Astrocyte (in vitro differentiated cells and primary cell): ENCODE results near the gene DNAJC15. TPM values are rescaled to one million over a fixed set of nuclear protein-coding genes. Genes with fewer than 3 reads are reported as not detected.
A peak's percentile ranks its signal among the peaks of the same experiment; 100 is the strongest.

Source experiments
- DNase-seq: peaks from one replicate; pipeline ENCODE4 v3.0.0-alpha.2; 2010; ENCODE audit warnings: low read depth
- FAIRE-seq: peaks from 2 replicates; lab custom pipeline; 2011; peaks lifted over from hg19 to GRCh38; lab: Jason Lieb, UNC
- H2AFZ ChIP-seq: 2 replicates; pipeline ENCODE4 v1.6.0; 2012; ENCODE audit warnings: low read depth, low read length, inconsistent platforms
- H3K27ac ChIP-seq: 2 replicates; pipeline ENCODE4 v1.5.1; 2011; ENCODE audit warnings: low read depth, low read length, inconsistent platforms
- H3K27me3 ChIP-seq: 2 replicates; pipeline ENCODE4 v1.6.0; 2011; ENCODE audit warnings: low read length, inconsistent platforms; ENCODE audit not compliant: insufficient read depth
- H3K36me3 ChIP-seq: 2 replicates; pipeline ENCODE4 v1.5.1; 2011; ENCODE audit warnings: low read length, inconsistent platforms; ENCODE audit not compliant: insufficient read depth
- H3K4me1 ChIP-seq: 2 replicates; pipeline ENCODE4 v1.5.1; 2011; ENCODE audit warnings: low read length, inconsistent platforms; ENCODE audit not compliant: insufficient read depth
- H3K4me2 ChIP-seq: 2 replicates; pipeline ENCODE4 v1.6.0; 2012; ENCODE audit warnings: low read length, inconsistent platforms
- H3K4me3 ChIP-seq: 2 replicates; pipeline ENCODE4 v1.5.1; 2011; ENCODE audit warnings: low read depth, mild to moderate bottlenecking, low read length, inconsistent platforms; ENCODE audit not compliant: insufficient read depth
- H3K79me2 ChIP-seq: 2 replicates; pipeline ENCODE4 v1.6.0; 2012; ENCODE audit warnings: mild to moderate bottlenecking, low read length, inconsistent platforms; ENCODE audit not compliant: insufficient read depth
- H3K9ac ChIP-seq: 2 replicates; pipeline ENCODE4 v1.6.0; 2012; ENCODE audit warnings: mild to moderate bottlenecking, low read length, inconsistent platforms
- H3K9me3 ChIP-seq: 2 replicates; pipeline ENCODE4 v1.5.1; 2012; ENCODE audit warnings: low read depth, mild to moderate bottlenecking, low read length, inconsistent platforms; ENCODE audit not compliant: insufficient read depth
- H4K20me1 ChIP-seq: 2 replicates; pipeline ENCODE4 v1.6.0; 2012; ENCODE audit warnings: low read length, inconsistent platforms; ENCODE audit not compliant: insufficient read depth
- H3K27ac Mint-ChIP-seq: one replicate; pipeline ENCODE4 v1.8.0; 2021; ENCODE audit warnings: mild to moderate bottlenecking, mixed read lengths; ENCODE audit not compliant: unreplicated experiment
- H3K27me3 Mint-ChIP-seq: one replicate; pipeline ENCODE4 v1.8.0; 2021; ENCODE audit warnings: low read depth, mixed read lengths; ENCODE audit not compliant: unreplicated experiment
- H3K36me3 Mint-ChIP-seq: one replicate; pipeline ENCODE4 v1.8.0; 2021; ENCODE audit warnings: low read depth, mixed read lengths; ENCODE audit not compliant: unreplicated experiment
- H3K4me1 Mint-ChIP-seq: one replicate; pipeline ENCODE4 v1.8.0; 2021; ENCODE audit warnings: low read depth, mixed read lengths; ENCODE audit not compliant: unreplicated experiment
- H3K4me3 Mint-ChIP-seq: one replicate; pipeline ENCODE4 v1.8.0; 2021; ENCODE audit warnings: mild to moderate bottlenecking, moderate library complexity, mixed read lengths; ENCODE audit not compliant: unreplicated experiment
- H3K9me3 Mint-ChIP-seq: one replicate; pipeline ENCODE4 v1.8.0; 2021; ENCODE audit warnings: mild to moderate bottlenecking, mixed read lengths; ENCODE audit not compliant: unreplicated experiment
- CTCF ChIP-seq: IDR thresholded peaks from 2 replicates; pipeline ENCODE4 v1.5.1; 2011; ENCODE audit warnings: low read depth, mild to moderate bottlenecking, inconsistent platforms, low read length, moderate library complexity; ENCODE audit not compliant: insufficient read depth
- EZH2 ChIP-seq: IDR thresholded peaks from 2 replicates; pipeline ENCODE4 v1.6.1; 2012; ENCODE audit warnings: mild to moderate bottlenecking, low read length, inconsistent platforms; ENCODE audit not compliant: insufficient read depth
- total RNA-seq: library from RNA; stranded (reverse); gene quantifications from 2 replicates; pipeline ENCODE4 v1.2.1, GENCODE V29; 2021

DNAJC15 gene
- total RNA-seq, 1 donor from 2014 or later, result 13.8 TPM

- no peak overlapping the region for H3K4me3 Mint-ChIP-seq
- no peaks in the 10 kb centered on the region for H3K27me3 ChIP-seq
- DNase-seq, result no peak
- no peaks in the 10 kb centered on the region for H3K27me3 Mint-ChIP-seq
- peaks cover 3% of the 10 kb centered on the region for H4K20me1 ChIP-seq
- H3K79me2 ChIP-seq, result no peaks in the 10 kb centered on the region
- H3K27ac Mint-ChIP-seq, result no peak overlapping the region
- peaks cover 14% of the 10 kb centered on the region for H3K36me3 Mint-ChIP-seq
- peaks cover 23% of the 10 kb centered on the region for H3K4me1 Mint-ChIP-seq
- no peak overlapping the region for H3K4me3 ChIP-seq
- H3K27ac ChIP-seq, result no peak overlapping the region
- FAIRE-seq, result no peak
- H3K36me3 ChIP-seq, result no peaks in the 10 kb centered on the region
- no peaks in the 10 kb centered on the region for H3K9me3 Mint-ChIP-seq
- H2AFZ ChIP-seq, result no peak overlapping the region
- TF ChIP-seq EZH2 (no peak), CTCF (no peak)
- no peaks in the 10 kb centered on the region for H3K4me1 ChIP-seq
- no peak overlapping the region for H3K4me2 ChIP-seq
- no peak overlapping the region for H3K9ac ChIP-seq
- no peaks in the 10 kb centered on the region for H3K9me3 ChIP-seq
Observed at GRCh38 chr13:43077046-43077445, 53.7 kb downstream of the DNAJC15 start.

- H3K9ac ChIP-seq, result no peak overlapping the region
- no peaks in the 10 kb centered on the region for H3K9me3 Mint-ChIP-seq
- H3K36me3 Mint-ChIP-seq, result peaks cover 14% of the 10 kb centered on the region
- no peak overlapping the region for H3K4me2 ChIP-seq
- H3K27me3 Mint-ChIP-seq, result no peaks in the 10 kb centered on the region
- H3K9me3 ChIP-seq, result no peaks in the 10 kb centered on the region
- no peaks in the 10 kb centered on the region for H3K27me3 ChIP-seq
- H3K4me1 Mint-ChIP-seq, result peaks cover 19% of the 10 kb centered on the region
- H4K20me1 ChIP-seq, result peaks cover 3% of the 10 kb centered on the region
- DNase-seq, result no peak
- no peak overlapping the region for H3K4me3 ChIP-seq
- no peak overlapping the region for H3K27ac ChIP-seq
- no peaks in the 10 kb centered on the region for H3K36me3 ChIP-seq
- no peak overlapping the region for H2AFZ ChIP-seq
- TF ChIP-seq CTCF, result no peak
- no peak for TF ChIP-seq EZH2
- H3K27ac Mint-ChIP-seq, result no peak overlapping the region
- FAIRE-seq, result no peak
- no peaks in the 10 kb centered on the region for H3K79me2 ChIP-seq
- no peak overlapping the region for H3K4me3 Mint-ChIP-seq
- H3K4me1 ChIP-seq, result no peaks in the 10 kb centered on the region
Observed at GRCh38 chr13:43077461-43077860, 54.1 kb downstream of the DNAJC15 start.

- H3K79me2 ChIP-seq, result no peaks in the 10 kb centered on the region
- Mint-ChIP-seq H3K4me3 (no peak overlapping the region), H3K9me3 (no peaks in the 10 kb centered on the region), H3K27me3 (no peaks in the 10 kb centered on the region), H3K4me1 (peaks cover 18% of the 10 kb centered on the region), H3K27ac (peak overlapping the region; percentile 6), H3K36me3 (peaks cover 13% of the 10 kb centered on the region)
- TF ChIP-seq EZH2, result no peak
- no peak for TF ChIP-seq CTCF
- no peak overlapping the region for H3K9ac ChIP-seq
- DNase-seq (no peak), FAIRE-seq (no peak)
- H3K36me3 ChIP-seq, result no peaks in the 10 kb centered on the region
- peaks cover 2% of the 10 kb centered on the region for H4K20me1 ChIP-seq
- no peak overlapping the region for H3K4me2 ChIP-seq
- no peak overlapping the region for H2AFZ ChIP-seq
- H3K9me3 ChIP-seq, result no peaks in the 10 kb centered on the region
- no peaks in the 10 kb centered on the region for H3K4me1 ChIP-seq
- H3K27ac ChIP-seq, result no peak overlapping the region
- H3K4me3 ChIP-seq, result no peak overlapping the region
- H3K27me3 ChIP-seq, result no peaks in the 10 kb centered on the region
Observed at GRCh38 chr13:43077906-43078305, 54.5 kb downstream of the DNAJC15 start.
